ENCODE results near the gene ZIC5. TPM values are rescaled to one million over a fixed set of nuclear protein-coding genes. Genes with fewer than 3 reads are reported as not detected.

The ZIC5 gene
- polyA plus RNA-seq, 3 donors: 0.04 to 0.07 (median 0.06) TPM

DNA sequence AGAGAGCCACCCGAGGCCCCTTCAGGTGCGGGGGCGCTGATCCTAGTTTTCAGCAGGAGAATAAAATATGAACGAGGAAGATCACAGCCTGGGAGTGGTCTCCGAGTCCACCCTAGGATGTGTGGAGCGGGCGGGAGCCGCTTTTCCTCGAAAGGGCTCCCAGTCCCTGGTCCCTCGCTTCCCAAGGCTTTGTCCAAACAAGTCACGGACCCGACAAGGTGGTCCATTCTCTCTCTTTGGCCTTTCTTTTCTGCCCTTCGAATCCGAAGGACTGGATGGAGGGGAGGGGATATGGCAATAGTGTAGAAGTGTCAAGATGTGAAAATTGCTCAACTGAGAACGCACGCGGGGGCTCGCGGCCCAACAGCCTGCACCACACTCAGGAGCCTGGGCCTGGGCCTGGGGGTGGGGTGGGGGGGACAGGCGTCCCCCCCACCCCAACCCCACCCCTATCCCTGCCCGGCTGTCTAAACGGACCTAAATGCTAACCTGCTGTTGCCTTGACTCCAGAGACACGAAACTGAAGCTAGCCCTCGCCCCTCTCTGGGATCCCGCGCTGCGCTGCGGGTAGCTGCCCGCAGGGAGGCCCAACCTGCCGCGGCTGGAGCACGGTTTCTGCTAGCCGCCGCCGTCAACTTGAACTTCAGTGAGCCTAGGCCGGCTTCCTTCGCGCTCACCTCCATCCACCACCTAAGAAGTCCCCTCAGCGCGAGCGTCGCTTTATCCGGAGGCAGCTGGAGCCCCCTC, 17.1 kb upstream of the ZIC5 start:
- no peak for DNase-seq (ENCODE audit: low read depth in 3 of 3, low spot score in 2 of 3)

DNA sequence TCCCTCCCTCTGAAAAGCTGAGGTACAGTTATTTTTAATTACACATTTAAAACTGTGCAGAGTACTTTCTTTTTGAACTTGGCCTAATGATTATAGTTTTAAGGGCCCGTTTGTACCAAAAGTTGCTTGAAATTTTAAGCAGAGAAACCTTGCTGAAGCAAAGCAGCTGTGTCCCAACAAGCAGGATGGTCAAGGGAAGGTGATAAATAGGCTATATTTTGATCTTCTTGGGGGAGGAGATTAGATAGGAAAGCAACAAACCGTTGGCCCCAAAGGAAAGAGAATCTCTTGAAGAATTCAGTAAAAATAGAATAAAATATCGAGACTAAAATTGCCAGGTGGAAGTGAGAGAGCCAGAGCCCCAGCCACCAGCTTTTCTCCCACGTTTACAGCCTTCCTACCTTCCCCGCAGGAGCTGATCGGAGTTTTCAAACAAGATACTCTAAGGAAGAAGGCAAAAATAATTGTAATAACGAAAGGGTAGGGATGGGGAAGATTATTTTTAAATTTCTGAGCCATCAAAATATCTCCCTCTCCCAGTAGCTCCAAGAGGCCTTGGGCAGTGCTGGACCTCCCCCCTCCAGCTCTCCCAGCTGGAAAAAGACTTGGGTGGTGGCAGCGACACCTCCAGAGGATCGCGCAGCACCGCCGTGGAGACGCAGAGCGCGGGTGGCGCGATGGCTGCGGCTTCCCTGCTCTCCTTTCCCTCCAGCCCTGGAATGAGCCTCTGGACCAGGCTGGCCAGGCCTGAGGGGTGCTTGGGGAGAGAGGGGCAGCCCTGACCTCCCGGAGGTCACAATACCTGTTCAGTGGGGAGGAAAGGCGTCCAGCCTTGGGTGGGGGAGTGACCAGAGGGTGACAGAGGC, 15.8 kb upstream of the ZIC5 start:
- DNase-seq (ENCODE audit: low read depth in 3 of 3, low spot score in 2 of 3): no peak

DNA sequence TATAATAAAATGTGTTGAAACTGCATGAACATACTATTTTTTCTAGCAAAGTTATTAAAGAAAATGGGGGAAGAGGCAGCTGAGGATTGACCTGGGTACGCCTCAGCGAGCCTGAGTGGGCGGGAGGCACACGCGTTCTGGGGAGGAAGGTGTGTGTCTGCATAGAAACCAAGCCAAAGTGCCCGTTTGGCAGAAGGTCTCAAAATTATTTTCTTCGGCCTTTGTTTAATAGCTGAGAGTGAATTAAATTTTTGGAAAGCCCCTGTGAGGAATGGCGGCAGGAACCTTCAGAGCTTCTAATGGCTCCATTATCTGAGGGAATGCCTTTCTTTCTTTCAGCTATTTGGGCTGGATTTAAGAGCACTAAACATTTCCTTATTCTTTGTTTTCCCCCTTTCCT, 15.2 kb upstream of the ZIC5 start:
- no peak for DNase-seq (ENCODE audit: low read depth in 3 of 3, low spot score in 2 of 3)

DNA sequence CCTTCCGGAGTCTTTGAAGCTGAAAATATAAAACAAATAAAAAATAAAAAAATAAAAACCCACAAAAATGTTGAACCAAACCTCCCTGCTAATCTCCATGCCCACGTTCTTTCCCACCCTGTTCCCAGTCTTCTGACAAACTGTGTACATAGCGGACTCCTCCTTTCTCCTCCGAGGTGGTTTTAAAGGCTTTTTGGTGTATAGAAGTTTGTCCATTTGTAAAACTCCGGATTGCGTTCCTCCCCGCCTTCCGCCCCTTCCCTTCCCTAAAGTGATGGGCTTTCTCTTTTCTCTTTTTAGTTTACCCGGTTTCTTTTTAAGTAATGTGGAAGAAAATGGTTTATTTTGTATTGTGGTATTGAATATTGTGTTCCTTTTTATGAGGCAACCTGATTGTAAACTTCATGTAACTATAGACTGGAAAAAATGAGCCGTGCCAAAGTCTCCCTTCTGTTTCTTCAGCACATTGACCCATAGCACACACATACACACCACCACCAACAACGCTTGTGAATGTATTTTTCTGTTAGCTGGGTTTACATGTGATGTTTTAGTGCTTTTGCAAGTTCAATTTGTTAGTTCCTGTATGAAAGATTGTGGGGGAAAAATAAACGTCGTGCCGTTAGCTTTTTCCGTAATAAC, 14.4 kb upstream of the ZIC5 start:
- DNase-seq (ENCODE audit: low read depth in 3 of 3, low spot score in 2 of 3): no peak

DNA sequence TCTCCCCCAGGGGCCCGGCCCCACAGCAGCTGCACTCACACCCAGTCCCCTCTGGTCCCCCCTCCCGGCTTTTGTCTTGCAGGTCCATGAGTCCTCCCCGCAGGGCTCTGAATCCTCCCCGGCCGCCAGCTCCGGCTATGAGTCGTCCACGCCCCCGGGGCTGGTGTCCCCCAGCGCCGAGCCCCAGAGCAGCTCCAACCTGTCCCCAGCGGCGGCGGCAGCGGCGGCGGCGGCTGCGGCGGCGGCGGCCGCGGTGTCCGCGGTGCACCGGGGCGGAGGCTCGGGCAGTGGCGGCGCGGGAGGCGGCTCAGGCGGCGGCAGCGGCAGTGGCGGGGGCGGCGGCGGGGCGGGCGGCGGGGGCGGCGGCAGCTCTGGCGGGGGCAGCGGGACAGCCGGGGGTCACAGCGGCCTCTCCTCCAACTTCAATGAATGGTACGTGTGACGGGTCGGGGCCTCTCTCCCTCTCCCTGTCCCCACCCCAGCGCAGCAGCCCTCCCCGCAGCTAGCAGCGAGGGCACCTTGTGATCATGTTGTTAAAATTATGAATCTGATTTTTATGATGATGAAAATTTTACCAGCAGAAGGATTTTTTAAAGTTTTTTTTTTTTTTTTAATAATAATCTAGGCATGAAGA, 13.8 kb upstream of the ZIC5 start:
- no peak for DNase-seq (ENCODE audit: low read depth in 3 of 3, low spot score in 2 of 3)

DNA sequence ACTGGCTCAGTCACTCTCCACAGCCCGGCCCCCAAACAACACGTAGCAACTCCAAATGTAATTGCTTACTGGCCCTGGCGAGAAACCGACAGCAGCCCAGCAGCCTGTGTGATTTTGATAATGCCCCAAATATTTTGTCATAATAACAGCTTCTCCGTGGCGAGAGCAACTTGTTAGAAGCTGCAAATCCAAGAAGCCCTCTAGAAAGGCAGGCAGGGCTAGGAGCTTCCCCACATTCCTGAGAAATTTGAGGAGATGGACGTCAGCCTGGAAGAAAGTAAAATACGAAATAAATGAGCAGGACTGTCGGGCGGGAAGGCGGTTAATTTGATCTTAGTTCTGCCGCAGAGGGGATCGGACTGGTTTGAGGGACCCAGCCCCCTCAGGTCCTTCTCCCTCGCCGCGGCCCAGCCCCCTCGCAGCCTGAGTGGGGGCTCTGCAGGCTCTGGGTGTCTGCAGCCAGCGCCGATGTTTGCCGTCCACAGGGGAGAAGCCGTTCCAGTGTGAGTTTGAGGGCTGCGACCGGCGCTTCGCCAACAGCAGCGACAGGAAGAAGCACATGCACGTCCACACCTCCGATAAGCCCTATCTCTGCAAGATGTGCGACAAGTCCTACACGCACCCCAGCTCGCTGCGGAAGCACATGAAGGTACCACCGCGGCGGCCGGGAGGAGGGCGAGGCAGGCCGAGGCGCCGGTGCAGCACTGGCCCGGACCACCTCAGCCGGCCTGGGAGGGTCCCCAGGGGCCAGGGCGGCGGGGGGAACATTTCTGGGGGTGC, 13.1 kb upstream of the ZIC5 start:
- DNase-seq (ENCODE audit: low read depth in 3 of 3, low spot score in 2 of 3): no peak

DNA sequence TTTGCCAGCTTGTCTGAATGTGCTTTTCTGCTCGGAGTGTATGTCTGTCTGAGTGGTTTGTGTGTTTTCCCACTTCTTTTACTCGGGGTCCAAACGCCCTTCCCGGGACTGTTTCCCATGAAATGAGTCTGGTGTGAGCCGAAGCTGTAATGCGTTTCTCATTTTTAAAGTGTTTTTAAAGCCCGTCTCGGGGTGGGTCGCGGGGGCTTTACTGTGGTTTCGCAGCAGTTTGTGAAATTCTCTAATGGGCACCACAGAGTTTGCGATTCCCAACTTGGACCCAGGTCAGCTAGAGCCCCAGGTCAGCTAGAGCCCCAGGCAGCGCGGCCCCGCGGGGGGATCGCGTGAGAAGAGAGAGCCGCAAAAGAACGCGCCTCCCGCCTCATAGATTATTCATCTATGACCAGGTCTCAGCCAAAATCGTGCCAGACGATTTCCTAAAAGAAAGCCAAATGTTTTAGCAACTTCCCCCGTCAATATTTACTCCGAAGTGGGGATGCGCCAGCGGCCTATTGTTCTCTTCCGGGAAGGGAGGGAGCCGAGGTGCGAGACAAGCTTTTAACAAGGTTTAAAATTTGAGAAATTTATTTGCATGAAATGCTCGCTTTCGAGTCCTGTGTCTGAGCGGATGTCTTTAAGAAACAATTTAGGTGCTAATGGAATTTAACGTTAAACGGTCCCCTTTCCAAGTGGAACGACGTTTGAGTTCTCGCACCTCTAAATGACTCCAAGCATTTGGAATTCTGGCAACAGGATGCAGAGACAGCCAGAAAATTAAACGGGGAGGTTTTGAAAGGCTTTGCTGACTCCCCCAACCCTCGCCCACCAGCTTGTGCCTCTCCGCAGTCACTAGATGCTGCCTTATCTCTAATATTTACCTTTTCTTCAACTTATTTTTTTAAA, 12.2 kb upstream of the ZIC5 start:
- no peak for DNase-seq (ENCODE audit: low read depth in 3 of 3, low spot score in 2 of 3)

DNA sequence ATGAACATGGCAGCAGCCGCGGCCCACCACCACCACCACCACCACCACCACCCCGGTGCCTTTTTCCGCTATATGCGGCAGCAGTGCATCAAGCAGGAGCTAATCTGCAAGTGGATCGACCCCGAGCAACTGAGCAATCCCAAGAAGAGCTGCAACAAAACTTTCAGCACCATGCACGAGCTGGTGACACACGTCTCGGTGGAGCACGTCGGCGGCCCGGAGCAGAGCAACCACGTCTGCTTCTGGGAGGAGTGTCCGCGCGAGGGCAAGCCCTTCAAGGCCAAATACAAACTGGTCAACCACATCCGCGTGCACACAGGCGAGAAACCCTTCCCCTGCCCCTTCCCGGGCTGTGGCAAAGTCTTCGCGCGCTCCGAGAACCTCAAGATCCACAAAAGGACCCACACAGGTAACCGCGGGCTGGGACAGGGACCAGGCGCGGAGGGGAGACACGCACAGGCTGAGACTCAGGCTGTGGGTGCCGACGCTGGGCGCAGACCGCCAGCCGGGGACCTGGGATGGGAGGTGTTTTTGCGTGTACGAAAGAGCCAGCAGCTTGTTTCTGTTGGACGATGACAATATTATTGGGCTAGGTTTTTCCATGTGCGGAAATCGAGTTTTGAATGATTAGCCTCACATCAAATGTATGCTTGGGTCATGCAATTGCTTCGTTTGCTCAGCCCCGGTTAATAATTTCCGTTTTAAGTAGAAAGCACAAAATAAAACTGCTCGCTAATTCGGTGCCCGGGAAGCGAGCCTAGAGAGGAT, 11.3 kb upstream of the ZIC5 start:
- DNase-seq (ENCODE audit: low read depth in 3 of 3, low spot score in 2 of 3): no peak

DNA sequence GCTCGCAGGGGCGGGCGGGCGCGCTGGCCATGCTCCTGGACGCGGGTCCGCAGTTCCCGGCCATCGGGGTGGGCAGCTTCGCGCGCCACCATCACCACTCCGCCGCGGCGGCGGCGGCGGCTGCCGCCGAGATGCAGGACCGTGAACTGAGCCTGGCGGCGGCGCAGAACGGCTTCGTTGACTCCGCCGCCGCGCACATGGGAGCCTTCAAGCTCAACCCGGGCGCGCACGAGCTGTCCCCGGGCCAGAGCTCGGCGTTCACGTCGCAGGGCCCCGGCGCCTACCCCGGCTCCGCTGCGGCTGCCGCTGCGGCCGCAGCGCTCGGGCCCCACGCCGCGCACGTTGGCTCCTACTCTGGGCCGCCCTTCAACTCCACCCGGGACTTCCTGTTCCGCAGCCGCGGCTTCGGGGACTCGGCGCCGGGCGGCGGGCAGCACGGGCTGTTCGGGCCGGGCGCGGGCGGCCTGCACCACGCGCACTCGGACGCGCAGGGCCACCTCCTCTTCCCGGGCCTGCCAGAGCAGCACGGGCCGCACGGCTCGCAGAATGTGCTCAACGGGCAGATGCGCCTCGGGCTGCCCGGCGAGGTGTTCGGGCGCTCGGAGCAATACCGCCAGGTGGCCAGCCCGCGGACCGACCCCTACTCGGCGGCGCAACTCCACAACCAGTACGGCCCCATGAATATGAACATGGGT, 10.6 kb upstream of the ZIC5 start:
- DNase-seq (ENCODE audit: low read depth in 3 of 3, low spot score in 2 of 3): no peak

DNA sequence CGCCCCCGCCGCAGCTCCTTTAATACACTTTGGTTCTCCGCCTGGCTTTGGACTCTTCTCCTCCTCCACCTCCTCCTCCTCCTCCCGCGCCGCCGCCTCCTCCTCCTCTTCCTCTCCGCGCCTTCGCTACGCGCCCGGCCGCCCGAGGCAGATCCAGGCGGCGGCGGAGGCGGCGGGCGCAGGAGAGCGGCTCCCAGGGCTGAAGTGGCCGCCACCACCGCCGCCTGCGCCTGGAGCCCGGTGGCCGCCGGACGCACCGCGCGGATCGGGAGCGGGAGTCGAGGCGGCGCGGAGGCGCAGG, 10.1 kb upstream of the ZIC5 start, which contains the start of gene ZIC2:
ZIC2 (plus strand) TSS at position 50 of the 301 bp plus-strand sequence. CDS start 281 bp downstream, outside the sequence.
- no peak for DNase-seq (ENCODE audit: low read depth in 3 of 3, low spot score in 2 of 3)

DNA sequence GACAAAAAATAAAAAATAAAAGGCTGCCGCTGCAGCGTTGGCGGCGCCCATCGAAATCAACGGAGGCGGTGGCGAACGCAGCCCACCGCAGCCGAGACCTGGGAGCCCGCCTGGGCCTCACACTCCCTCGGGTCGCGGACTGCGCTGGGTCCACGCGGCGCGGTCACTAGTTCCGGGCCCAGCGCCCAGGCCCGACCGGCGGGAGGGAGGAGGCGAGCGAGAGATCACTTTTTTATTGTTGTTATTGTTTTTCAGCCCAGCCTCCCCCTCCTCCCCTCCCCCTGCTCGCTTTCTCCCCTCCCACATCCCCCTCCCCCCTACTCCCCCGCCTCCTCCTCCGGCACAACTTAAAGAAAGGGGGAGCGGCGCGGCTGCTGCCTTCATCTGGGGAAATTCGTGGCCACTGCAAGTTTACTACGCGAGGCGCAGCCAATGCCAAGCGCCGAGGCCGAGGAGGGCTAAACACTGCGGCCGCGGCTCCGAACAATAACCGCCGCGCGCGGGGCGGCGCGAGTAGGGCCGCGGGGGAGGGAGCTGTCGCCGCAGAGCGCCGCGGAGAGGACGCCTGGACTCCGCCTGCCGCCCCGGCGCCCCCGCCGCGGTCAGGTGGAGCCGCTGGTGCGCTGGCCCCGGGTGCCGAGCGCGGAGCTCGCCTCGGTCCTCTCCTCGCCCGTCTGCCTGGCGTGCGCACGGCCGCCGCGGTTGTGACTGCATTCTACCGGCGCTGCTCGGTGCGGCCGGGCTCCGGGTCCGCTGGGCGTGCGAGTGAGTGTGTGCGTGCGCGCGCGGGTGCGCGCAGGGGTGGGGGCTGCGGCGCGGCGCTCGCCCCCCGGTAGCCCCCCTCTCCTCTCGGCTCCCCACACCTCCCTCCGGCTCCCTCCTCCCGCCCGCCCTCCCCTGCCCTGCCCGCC, 9.5 kb upstream of the ZIC5 start:
- DNase-seq (ENCODE audit: low read depth in 3 of 3, low spot score in 2 of 3): no peak

DNA sequence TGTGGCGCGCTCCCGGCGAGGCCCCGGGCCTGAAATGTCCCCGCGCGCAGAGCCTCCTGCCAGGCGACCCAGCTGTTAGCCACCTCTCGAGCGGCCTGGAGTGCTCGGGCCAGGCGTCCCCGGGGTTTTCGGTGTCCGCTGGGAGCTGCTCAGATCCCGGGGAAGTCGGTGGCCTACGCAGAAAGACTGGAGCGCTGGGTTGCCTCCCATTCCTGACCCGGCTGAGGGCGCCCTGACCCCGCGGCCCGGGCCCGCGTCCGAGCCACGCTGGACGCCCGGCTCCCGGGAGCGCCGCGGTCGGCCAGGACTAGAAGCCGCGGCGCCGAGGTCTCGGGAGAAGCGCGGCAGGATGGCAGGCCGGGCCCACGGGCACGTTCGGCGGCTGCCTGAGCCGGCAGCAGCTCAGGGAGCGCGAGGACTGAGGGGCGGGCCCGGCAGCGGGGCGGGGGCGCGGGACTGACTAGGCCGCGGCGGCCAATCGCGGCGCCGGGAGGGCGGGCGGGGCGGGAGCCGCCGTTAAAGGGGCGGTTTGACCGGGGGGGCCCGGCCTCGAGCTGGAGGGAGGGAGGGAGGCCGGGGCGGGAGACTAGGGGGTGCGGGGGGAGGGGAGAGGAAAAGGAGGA, 8.7 kb upstream of the ZIC5 start:
- no peak for DNase-seq (ENCODE audit: low read depth in 3 of 3, low spot score in 2 of 3)

DNA sequence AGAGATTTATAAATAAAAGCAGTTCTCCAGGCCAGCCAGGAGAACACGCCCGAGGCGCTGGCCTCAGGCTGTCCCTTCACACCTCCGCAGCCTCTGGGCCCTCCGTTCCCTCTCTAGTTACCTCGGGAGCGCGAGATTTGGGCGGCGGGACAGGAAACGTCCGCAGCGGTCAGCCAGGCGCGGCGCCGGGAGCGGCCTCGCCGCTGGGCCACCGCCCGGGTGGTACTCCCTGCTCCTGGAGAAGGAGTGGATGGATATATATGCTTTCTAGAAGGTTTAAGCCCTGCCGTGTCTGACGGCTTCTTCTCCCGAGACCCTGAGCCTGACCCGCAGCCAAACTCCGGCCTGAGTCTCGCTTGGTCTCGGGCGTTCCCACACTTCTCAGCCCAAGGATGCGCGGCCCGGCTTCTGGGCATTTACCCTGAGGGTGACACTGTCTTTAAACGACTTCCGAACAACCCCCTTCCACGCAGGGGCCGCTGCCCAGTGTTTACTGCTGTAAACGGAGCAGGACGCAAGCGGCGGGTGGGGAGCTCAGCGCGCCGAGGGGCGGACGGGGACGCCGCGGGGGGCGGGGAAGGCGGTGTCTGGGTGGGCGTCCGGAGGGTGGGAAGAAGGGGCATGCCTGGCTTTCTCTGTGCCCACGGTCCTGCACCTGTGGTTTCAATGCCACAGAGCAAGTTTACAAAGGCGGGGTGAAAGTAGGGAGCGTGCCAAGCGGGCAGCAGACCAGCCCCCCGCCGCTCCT, 8.1 kb upstream of the ZIC5 start:
- no peak for DNase-seq (ENCODE audit: low read depth in 3 of 3, low spot score in 2 of 3)

DNA sequence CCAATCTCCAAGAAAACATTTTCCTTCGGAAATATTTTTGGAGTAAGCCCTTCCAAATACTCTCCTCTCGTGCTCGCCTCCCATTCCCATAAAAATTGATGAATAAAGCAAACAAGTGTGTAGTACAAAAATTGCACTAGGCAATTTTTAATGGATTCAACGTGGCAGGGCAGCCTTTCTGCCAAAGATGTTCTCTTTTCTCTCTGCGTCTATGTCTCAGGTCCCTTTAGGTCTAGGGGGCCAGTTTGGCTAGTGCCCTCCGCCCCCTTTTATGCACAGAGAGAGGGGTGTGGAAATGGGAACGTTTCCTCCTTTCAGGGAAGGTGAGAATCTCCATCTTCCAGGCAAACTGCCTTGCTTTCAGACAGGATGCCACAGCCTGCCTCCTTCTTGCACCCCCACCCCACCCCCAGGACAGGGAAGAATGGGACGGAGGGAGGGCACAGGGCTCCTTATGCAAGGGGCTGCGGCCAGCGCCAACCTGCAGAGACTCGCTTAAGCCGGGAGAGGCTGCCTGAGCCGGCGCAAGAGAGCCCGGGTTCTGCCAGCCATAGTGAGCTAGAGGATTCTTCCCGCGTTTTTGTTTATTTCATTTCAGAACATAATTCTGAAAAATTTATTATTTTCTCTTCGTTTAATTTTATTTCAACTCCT, 7.4 kb upstream of the ZIC5 start:
- no peak for DNase-seq (ENCODE audit: low read depth in 3 of 3, low spot score in 2 of 3)

Measured in right renal cortex interstitium (tissue), 3 donors.